Sigmoid colon (tissue), 4 donors: Measurements from ENCODE around the gene TMOD1.

ENCODE experiments used
- CTCF ChIP-seq, 4 experiments: fragments of 450-650 bp in 3 of 4; fragments of 200-600 bp in 1 of 4; IDR thresholded peaks; one replicate each; pipeline ENCODE4 v1.5.1; 2016 to 2019; ENCODE audit warnings: antibody characterized with exemption in 4 of 4, mild to moderate bottlenecking in 3 of 4, moderate library complexity in 2 of 4
- POLR2A ChIP-seq, 2 donors: fragments of 450-650 bp; IDR thresholded peaks; one replicate each; pipeline ENCODE4 v1.6.1; 2016; ENCODE audit warnings: antibody characterized with exemption in 2 of 2, mild to moderate bottlenecking in 2 of 2, moderate library complexity in 2 of 2
- POLR2AphosphoS5 ChIP-seq, 4 donors: sonication (generic); formaldehyde crosslinking; IDR thresholded peaks; one replicate each; pipeline ENCODE4 v1.6.1; 2017; ENCODE audit warnings: antibody characterized with exemption in 4 of 4

- no peak for TF ChIP-seq CTCF (IDR thresholded peaks at IDR 0.05)
- TF ChIP-seq POLR2AphosphoS5 (IDR thresholded peaks at IDR 0.05), result peak in 2 of 4 donors; percentile 43 to 61
- no peak for TF ChIP-seq POLR2A (IDR thresholded peaks at IDR 0.05)
These were observed 7.4 kb downstream of the TMOD1 start for GRCh38 chr9:97508852-97509251.
